Activated naive CD8-positive, alpha-beta T cell treated with anti-CD3 and anti-CD28 coated beads for 36 hours (primary cell): ENCODE data around the gene POLR2C. TPM values are rescaled to one million over a fixed set of nuclear protein-coding genes. Genes with fewer than 3 reads are reported as not detected.
"Not testable (repeated sequence)": the region's sequence is repeated elsewhere in the genome, so short reads cannot be mapped to it uniquely, and the experiment has no call there.

Experiments used
- DNase-seq: peaks from one replicate; pipeline ENCODE4 v3.0.0; 2021
- H3K27ac Mint-ChIP-seq: one replicate; pipeline ENCODE4 v1.8.0; 2022; ENCODE audit warnings: mild to moderate bottlenecking, moderate library complexity, mixed read lengths
- H3K27me3 Mint-ChIP-seq: one replicate; pipeline ENCODE4 v1.8.0; 2022; ENCODE audit warnings: mild to moderate bottlenecking, mixed read lengths
- H3K36me3 Mint-ChIP-seq: one replicate; pipeline ENCODE4 v1.8.0; 2021; ENCODE audit warnings: mild to moderate bottlenecking, mixed read lengths
- H3K4me1 Mint-ChIP-seq: one replicate; pipeline ENCODE4 v1.8.0; 2021; ENCODE audit warnings: mixed read lengths
- H3K4me3 Mint-ChIP-seq: one replicate; pipeline ENCODE4 v1.8.0; 2022; ENCODE audit warnings: mild to moderate bottlenecking, moderate library complexity, mixed read lengths
- H3K9me3 Mint-ChIP-seq: one replicate; pipeline ENCODE4 v1.8.0; 2022; ENCODE audit warnings: mixed read lengths
- total RNA-seq, 2 experiments: library from RNA; stranded (reverse); gene quantifications; one replicate each; pipeline ENCODE4 v1.2.3, GENCODE V29; 2021

POLR2C gene
- total RNA-seq, 2 experiments from 2014 or later = 72.1 to 76.2 TPM

DNA sequence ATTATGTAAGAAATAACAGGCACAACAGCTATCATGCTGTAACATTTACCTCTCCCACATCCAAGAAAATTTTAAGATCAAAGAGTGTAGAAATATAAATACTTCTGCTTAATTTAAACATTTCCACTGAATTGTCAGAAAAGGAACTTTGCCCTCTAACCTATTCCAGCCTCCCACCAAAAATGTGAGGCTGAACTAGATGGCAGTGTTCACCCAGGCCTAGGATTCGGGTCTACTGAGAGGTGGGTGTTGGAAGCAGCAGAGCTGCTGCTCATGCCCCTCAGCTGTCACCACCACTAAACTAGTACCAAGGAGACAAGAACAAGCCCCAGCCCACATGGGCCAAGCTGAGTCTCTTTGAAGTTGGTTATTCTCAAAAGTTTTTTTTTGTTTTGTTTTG is 26.6 kb upstream of the POLR2C start:
- H3K27me3 Mint-ChIP-seq = no peaks in the 10 kb centered on the region
- DNase-seq = no peak
- peaks cover 57% of the 10 kb centered on the region for H3K36me3 Mint-ChIP-seq
- no peak overlapping the region for H3K4me3 Mint-ChIP-seq
- H3K9me3 Mint-ChIP-seq = peaks cover 7% of the 10 kb centered on the region
- H3K27ac Mint-ChIP-seq = no peak overlapping the region
- H3K4me1 Mint-ChIP-seq = peaks cover 27% of the 10 kb centered on the region

- not testable (repeated sequence) for H3K9me3 Mint-ChIP-seq, H3K27me3 Mint-ChIP-seq, DNase-seq, H3K27ac Mint-ChIP-seq, H3K4me3 Mint-ChIP-seq
- H3K4me1 Mint-ChIP-seq = peaks cover 15% of the 10 kb centered on the region
- peaks cover 53% of the 10 kb centered on the region for H3K36me3 Mint-ChIP-seq
Observed at GRCh38 chr16:57439947-57440346, 22.5 kb upstream of the POLR2C start.

DNA sequence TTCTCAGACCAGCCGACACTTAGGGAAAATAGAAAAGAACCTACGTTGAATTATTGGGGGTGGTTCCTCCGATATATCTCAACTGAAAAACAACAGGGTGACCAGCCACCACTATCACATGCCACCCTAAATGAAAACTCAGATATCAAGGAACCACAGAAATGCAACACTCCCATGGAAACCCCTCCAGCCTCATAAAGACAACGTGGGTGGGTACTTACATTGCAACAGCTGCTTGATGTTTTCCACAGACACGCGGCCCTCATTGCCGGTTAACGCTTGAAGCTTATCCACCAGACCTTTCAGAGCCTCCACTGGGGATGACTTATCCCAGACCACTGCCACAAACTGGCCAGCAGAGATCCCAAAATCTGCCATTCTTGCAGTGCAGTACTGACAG is 21.9 kb upstream of the POLR2C start:
- H3K4me3 Mint-ChIP-seq, H3K9me3 Mint-ChIP-seq, DNase-seq, H3K27me3 Mint-ChIP-seq, H3K27ac Mint-ChIP-seq: not testable (repeated sequence)
- Mint-ChIP-seq H3K36me3 (peaks cover 49% of the 10 kb centered on the region), H3K4me1 (peaks cover 17% of the 10 kb centered on the region)

GRCh38 chr16:57444711-57445110 is 17.8 kb upstream of the POLR2C start:
- no peak overlapping the region for H3K4me3 Mint-ChIP-seq
- H3K4me1 Mint-ChIP-seq = peaks cover 34% of the 10 kb centered on the region
- peaks cover 36% of the 10 kb centered on the region for H3K36me3 Mint-ChIP-seq
- peaks cover 7% of the 10 kb centered on the region for H3K9me3 Mint-ChIP-seq
- no peak for DNase-seq
- H3K27me3 Mint-ChIP-seq = no peaks in the 10 kb centered on the region
- H3K27ac Mint-ChIP-seq = no peak overlapping the region

DNA sequence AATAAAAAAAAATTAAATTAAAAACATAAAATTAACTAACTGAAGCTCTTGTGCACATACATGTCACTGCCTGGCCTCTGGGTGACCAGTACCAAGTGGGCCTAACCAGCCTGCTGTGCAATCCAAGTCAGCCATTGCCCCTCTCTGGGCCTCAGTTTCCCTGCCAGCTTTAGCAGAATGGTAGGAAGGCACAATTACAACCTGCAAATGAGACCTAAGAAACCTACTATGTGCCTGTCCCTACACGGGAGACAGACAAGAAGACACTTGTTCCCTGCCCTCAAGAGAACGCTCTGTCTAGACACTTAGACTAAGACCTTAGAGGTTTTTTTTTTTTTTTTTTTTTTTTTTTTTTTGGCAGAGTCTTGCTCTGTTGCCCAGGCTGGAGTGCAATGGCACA is 17.0 kb upstream of the POLR2C start:
- Mint-ChIP-seq H3K9me3 (peaks cover 2% of the 10 kb centered on the region), H3K27me3 (no peaks in the 10 kb centered on the region), H3K4me1 (peaks cover 34% of the 10 kb centered on the region), H3K27ac (no peak overlapping the region), H3K4me3 (no peak overlapping the region), H3K36me3 (peaks cover 28% of the 10 kb centered on the region)
- DNase-seq = no peak

DNA sequence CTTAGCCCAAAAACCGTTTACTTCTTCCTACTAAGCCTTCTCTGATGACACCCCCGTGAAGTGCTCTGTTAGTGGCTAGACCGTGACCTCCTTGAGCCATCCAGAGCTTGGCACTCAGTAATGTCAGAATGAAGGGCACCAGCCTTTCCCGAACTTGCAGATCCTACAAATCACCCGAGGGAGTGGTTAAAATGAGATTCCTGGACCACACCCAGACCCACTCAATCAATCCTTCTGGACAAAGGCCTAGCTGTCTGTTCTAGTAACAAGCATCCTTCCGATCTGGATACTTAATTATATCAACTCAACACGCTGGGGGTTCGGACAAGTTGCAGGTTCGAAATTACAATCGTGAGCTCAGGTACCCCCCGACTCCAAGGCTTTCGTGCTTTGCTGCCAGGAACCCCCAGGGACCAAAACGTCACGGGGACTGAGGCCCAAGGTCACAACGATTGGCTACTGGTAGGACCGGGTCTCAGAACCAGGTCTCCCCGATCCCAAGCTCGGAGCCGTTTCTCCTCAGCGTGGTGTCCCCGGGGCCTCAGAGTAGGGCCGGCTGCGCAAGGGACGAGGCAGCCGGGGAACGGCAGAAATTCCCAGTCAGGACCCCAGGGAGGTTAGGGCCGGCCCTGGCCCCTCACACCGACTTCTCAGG is 15.8 kb upstream of the POLR2C start:
- H3K36me3 Mint-ChIP-seq = peaks cover 23% of the 10 kb centered on the region
- no peaks in the 10 kb centered on the region for H3K9me3 Mint-ChIP-seq

GRCh38 chr16:57447186-57447962 is 15.1 kb upstream of the POLR2C start, which contains the start of the genes CIAPIN1 and COQ9:
TSS of gene CIAPIN1 (minus strand) at chr16:57447385. CDS start at chr16:57440928, 6,457 bp downstream.
TSS of gene COQ9 (plus strand) at chr16:57447479. CDS start at chr16:57447506, 27 bp downstream.
- peak; percentile 93 for DNase-seq
- H3K27me3 Mint-ChIP-seq = no peaks in the 10 kb centered on the region
- peak within 1 kb of the TSS; percentile 93 for H3K4me3 Mint-ChIP-seq
- peaks cover 32% of the 10 kb centered on the region for H3K4me1 Mint-ChIP-seq
- peaks cover 20% of the 10 kb centered on the region for H3K36me3 Mint-ChIP-seq
- no peaks in the 10 kb centered on the region for H3K9me3 Mint-ChIP-seq
- H3K27ac Mint-ChIP-seq = peak within 1 kb of the TSS; percentile 91

More for the DNA sequence above, 15.8 kb upstream of the POLR2C start:
- Mint-ChIP-seq H3K27ac (peak overlapping the region; percentile 91), H3K4me3 (peak overlapping the region; percentile 93), H3K27me3 (no peaks in the 10 kb centered on the region), H3K4me1 (peaks cover 33% of the 10 kb centered on the region)
- DNase-seq = peak; percentile 24

GRCh38 chr16:57452021-57452420 is 10.5 kb upstream of the POLR2C start:
- Mint-ChIP-seq H3K9me3 (no peaks in the 10 kb centered on the region), H3K4me1 (peaks cover 12% of the 10 kb centered on the region), H3K27ac (no peak overlapping the region), H3K36me3 (peaks cover 18% of the 10 kb centered on the region), H3K27me3 (no peaks in the 10 kb centered on the region), H3K4me3 (no peak overlapping the region)
- no peak for DNase-seq

DNA sequence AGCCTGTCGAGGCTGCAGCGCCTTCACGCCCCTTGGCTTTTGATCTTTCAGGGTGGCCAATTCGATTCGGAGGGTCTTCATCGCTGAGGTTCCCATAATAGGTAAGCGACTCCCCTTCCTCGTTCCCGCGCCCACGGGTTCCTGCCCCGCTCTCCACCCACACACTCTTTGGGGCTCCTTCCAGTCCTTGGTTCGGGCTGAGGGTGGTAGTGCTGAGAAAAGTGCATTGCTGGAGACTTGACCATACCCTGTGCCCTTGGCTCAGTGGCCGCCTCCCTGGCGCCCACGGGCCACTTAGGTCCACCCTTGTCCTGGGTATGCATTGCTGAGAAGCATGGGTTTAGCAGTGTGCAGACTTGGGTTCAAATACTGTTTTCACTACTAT is 491 bp downstream of the POLR2C start:
- H3K4me1 Mint-ChIP-seq = peaks cover 21% of the 10 kb centered on the region
- H3K27ac Mint-ChIP-seq = peak overlapping the region; percentile 99
- H3K36me3 Mint-ChIP-seq = peaks cover 20% of the 10 kb centered on the region
- DNase-seq = no peak
- H3K9me3 Mint-ChIP-seq = no peaks in the 10 kb centered on the region
- H3K4me3 Mint-ChIP-seq = peak overlapping the region; percentile 100
- H3K27me3 Mint-ChIP-seq = no peaks in the 10 kb centered on the region

DNA sequence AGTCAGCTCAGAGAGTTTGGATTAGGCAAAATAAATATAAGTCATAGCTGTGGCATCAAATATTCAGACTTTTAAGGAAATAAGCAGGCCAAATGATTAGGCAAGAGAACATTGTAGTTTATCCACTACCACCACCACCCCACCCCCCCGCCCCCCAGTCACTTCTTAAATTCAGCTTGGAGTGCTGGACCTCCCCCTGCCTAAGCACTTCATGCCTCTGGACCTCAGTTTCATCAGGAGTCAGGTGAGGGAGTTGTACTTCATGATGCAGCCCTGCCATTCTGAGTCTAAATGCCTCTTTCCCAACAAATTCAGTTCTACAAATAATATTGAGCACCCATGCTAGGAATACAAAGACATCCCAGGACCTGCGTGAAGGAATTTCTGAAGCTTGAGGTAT is 2.0 kb downstream of the POLR2C start:
- peak overlapping the region; percentile 22 for H3K27ac Mint-ChIP-seq
- H3K27me3 Mint-ChIP-seq = no peaks in the 10 kb centered on the region
- peaks cover 21% of the 10 kb centered on the region for H3K4me1 Mint-ChIP-seq
- no peaks in the 10 kb centered on the region for H3K9me3 Mint-ChIP-seq
- DNase-seq = no peak
- H3K36me3 Mint-ChIP-seq = peaks cover 20% of the 10 kb centered on the region
- no peak overlapping the region for H3K4me3 Mint-ChIP-seq

DNA sequence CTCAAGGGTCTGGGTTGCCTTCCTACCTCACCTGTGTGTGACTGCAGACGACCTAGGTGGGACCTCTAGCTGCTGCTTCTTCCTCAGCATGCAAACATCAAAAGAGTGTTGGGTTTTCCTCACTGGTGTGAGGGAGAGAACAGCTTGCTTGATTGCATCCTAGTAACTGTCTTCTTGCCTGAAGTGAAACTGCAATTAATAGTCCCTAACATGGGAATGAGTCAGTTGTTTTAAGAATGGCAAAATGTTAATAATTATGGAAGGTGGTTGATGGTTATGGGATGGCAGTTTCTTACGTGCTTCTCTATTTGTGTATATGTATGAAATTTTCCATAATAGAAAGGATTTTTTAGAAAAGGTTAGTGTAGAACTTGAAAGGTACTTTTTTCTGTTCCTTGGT is 5.9 kb downstream of the POLR2C start:
- Mint-ChIP-seq H3K4me1 (peaks cover 18% of the 10 kb centered on the region), H3K9me3 (no peaks in the 10 kb centered on the region), H3K4me3 (no peak overlapping the region), H3K27ac (no peak overlapping the region), H3K27me3 (no peaks in the 10 kb centered on the region), H3K36me3 (peaks cover 15% of the 10 kb centered on the region)
- DNase-seq = no peak

- Mint-ChIP-seq H3K4me1 (peaks cover 12% of the 10 kb centered on the region), H3K27ac (no peak overlapping the region), H3K9me3 (no peaks in the 10 kb centered on the region), H3K27me3 (no peaks in the 10 kb centered on the region), H3K36me3 (peaks cover 12% of the 10 kb centered on the region), H3K4me3 (no peak overlapping the region)
- no peak for DNase-seq
Observed at GRCh38 chr16:57469046-57469445, 6.6 kb downstream of the POLR2C start.

- Mint-ChIP-seq H3K4me1 (peaks cover 5% of the 10 kb centered on the region), H3K36me3 (peaks cover 7% of the 10 kb centered on the region), H3K27ac (no peak overlapping the region), H3K4me3 (no peak overlapping the region), H3K27me3 (no peaks in the 10 kb centered on the region), H3K9me3 (no peaks in the 10 kb centered on the region)
- DNase-seq = no peak
Observed at GRCh38 chr16:57469917-57470470, 7.5 kb downstream of the POLR2C start.

DNA sequence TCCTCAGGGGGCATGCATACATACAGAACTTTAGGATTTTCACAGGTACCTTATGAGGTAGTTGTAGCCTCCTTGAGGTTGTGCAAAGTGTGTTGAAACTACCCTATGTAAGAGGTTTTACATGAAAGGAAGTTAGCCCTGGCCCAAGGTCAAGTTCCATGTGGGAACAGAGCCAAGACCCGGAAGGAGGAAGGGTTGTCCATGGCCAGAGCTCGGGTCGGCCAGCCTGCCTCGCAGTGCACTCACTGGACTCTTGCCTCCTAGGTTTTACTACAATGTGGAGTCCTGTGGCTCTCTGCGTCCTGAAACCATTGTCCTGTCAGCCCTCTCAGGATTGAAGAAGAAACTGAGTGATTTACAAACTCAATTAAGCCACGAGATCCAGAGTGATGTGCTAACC is 8.2 kb downstream of the POLR2C start:
- Mint-ChIP-seq H3K27ac (no peak overlapping the region), H3K27me3 (no peaks in the 10 kb centered on the region), H3K4me3 (no peak overlapping the region), H3K4me1 (peaks cover 5% of the 10 kb centered on the region), H3K36me3 (peaks cover 5% of the 10 kb centered on the region), H3K9me3 (no peaks in the 10 kb centered on the region)
- no peak for DNase-seq

DNA sequence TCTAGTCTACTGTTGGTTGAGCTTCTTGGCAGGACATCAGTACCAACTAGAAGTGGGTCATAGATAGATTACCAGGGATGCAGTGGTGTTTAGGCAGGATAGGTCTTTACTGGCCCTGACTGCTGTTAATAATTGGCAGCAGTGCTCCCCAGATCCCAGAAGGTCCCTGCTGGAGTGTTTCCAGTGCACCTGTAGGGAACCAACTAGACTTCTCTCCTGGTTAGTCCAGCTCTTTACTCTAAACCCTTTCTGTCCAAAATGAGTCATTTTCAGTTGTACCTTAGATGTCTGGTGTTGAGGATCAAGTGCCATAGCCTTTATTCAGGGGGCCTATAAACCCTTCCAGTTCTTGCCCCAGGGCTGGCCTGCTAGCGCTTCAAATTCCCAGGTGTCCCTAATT is 8.7 kb downstream of the POLR2C start:
- Mint-ChIP-seq H3K36me3 (peaks cover 5% of the 10 kb centered on the region), H3K9me3 (no peaks in the 10 kb centered on the region), H3K27ac (no peak overlapping the region), H3K27me3 (no peaks in the 10 kb centered on the region), H3K4me3 (no peak overlapping the region), H3K4me1 (peaks cover 8% of the 10 kb centered on the region)
- DNase-seq = no peak
